Esophagus squamous epithelium (tissue), 4 donors: Measurements from ENCODE around the gene ARFGAP3.

Source experiments
- POLR2A ChIP-seq, 4 donors: fragments of 450-650 bp; IDR thresholded peaks; one replicate each; pipeline ENCODE4 v1.6.1; 2017; ENCODE audit warnings: antibody characterized with exemption in 4 of 4, mild to moderate bottlenecking in 4 of 4, moderate library complexity in 3 of 4
- TF ChIP-seq, protein P1 (sequence below), 6 experiments: fragments of 450-650 bp in 4 of 6; fragments of 200-600 bp in 2 of 6; sonication (generic) in 2 of 6; IDR thresholded peaks; one replicate each; pipeline ENCODE4 v1.5.1; 2016 to 2019; ENCODE audit warnings: antibody characterized with exemption in 6 of 6, mild to moderate bottlenecking in 4 of 6, moderate library complexity in 4 of 6

DNA sequence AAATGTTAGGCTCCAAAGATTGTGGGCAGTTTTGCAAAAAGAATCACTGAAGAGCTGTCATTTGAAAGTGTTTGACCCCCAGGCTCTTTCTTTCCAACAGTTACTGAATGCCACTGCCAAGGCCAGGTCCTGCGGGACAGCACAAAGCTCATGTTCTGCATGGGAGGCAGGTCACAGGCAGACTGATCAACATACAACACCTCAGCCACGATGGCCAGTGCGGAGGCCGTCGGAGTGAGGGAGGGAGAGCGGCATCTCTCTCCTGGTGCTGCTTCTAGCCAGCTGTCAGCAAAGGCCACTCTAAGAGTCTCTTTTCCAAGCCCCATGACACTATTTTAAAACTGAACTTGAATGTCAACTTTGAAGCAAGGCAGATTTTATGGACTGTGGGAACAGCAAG, 49.9 kb downstream of the ARFGAP3 start:
- TF ChIP-seq, protein P1, sequence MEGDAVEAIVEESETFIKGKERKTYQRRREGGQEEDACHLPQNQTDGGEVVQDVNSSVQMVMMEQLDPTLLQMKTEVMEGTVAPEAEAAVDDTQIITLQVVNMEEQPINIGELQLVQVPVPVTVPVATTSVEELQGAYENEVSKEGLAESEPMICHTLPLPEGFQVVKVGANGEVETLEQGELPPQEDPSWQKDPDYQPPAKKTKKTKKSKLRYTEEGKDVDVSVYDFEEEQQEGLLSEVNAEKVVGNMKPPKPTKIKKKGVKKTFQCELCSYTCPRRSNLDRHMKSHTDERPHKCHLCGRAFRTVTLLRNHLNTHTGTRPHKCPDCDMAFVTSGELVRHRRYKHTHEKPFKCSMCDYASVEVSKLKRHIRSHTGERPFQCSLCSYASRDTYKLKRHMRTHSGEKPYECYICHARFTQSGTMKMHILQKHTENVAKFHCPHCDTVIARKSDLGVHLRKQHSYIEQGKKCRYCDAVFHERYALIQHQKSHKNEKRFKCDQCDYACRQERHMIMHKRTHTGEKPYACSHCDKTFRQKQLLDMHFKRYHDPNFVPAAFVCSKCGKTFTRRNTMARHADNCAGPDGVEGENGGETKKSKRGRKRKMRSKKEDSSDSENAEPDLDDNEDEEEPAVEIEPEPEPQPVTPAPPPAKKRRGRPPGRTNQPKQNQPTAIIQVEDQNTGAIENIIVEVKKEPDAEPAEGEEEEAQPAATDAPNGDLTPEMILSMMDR (IDR thresholded peaks at IDR 0.05), result no peak
- no peak for TF ChIP-seq POLR2A (IDR thresholded peaks at IDR 0.05)
